ENCODE data around the gene ZNF519.
"Not testable (repeated sequence)": the region's sequence is repeated elsewhere in the genome, so short reads cannot be mapped to it uniquely, and the experiment has no call there.

ZNF519 gene

GRCh38 chr18:14146771-14147170 lies 14.5 kb upstream of the ZNF519 start:
- DNase-seq, result not testable (repeated sequence)

- DNase-seq, result not testable (repeated sequence)
These were observed 13.5 kb upstream of the ZNF519 start for GRCh38 chr18:14145581-14146338.

GRCh38 chr18:14145021-14145420 lies 12.8 kb upstream of the ZNF519 start:
- DNase-seq, result not testable (repeated sequence)

GRCh38 chr18:14144628-14144895 lies 12.3 kb upstream of the ZNF519 start:
- DNase-seq, result no peak

DNA sequence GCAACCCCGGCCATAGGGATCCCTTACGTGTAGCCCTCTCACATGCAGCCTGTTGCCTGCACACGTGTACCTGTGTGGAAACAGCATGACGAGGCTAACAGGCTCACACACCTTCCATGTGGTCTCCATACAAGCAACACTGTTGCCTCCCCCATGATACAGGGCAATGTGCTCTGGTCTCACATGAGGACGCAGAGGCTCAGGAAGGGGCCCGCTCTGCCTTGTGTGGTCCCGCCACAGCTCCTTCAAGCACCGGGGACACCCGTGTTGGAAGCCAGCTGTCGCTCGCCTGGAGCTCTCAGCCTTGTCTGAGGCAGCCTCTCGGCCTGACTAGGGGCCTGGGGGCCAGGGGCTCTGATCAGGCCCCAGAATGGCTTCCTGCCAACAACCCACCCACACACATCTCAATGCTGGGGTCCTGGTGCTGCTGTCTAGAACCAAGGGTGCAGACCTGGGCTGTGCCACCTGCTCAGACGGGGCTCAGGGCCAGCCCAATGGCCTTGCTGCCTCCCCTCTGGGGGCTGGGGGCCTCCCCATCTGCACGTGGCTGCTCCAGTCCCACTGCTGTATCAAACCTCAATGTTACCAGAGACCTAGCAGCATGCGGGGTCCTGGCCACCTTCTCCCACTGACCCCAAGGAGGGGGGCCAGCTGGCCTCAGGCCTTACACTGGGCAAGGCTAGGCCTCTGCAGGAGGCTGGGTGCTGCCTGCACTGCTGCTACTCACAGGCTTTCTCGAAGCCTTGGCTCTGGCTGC lies 11.8 kb upstream of the ZNF519 start:
- DNase-seq, result not testable (repeated sequence)

DNA sequence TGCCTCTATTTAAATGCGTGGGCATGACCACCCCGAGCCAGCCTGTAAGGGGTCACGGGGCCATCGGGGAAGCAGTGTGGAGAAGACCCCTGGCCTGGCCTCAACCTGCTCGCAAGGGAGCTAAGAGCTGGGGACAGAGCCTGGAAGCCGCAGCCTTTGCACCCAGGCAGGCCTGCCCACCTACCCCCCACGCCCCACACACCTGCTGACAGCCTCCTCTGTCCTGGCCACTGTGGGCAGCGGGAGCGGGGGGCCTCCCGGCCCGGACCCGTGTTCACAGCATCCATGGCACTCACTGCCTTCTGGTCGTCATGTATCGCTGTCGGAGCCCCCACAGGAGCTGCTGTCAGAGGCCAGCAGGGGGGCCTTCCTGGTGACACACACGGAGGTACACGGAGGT lies 11.2 kb upstream of the ZNF519 start:
- DNase-seq, result not testable (repeated sequence)

- not testable (repeated sequence) for DNase-seq
These were observed 9.9 kb upstream of the ZNF519 start for GRCh38 chr18:14142177-14142576.

GRCh38 chr18:14139583-14139982 lies 7.3 kb upstream of the ZNF519 start:
- DNase-seq, result not testable (repeated sequence)

DNA sequence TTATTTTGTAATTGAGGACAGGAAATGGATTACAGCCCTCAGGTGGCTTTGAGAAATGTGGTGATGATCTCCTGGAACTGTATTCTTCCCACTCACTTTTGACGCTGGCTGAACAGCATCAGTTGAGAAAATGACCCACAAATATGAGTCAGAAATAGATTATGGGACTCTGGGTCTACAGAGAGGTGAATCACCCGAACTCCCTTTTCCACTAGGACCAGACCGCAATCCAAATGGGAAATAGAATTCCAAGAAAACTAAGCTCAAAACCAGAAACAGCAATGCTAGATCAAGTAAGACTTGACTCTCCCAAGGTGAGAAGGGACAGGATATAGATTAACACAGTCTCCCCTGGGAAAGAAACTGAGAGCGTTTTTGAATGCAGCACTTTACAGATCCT lies 5.7 kb upstream of the ZNF519 start:
- not testable (repeated sequence) for DNase-seq

DNA sequence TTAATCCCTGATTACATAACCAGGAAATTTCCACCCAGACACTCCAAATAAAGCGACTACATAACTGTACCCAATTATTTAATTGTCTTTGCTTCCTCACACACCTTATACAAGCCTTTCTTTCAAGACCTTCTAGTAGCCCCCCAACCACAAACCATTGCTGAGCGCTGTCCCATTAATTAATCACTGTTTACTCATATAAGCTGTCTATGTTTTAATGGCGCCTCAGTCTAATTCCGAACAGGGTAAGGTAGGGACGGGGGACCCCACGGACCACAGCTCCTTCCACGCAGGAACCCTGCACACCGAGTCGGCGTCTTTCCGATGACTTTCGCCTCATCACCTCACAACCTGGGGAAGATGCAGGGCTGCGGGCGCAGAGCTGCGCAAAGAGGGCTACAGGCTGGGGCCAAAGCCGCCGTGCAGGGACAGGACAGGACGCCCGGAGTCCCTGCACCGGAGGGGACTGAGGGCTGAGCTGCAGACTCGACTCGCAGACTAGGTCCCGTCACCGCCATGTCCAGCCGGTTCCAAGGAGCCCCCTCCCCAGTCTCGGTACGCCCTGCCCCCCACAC lies 452 bp downstream of the ZNF519 start:
- not testable (repeated sequence) for DNase-seq

DNA sequence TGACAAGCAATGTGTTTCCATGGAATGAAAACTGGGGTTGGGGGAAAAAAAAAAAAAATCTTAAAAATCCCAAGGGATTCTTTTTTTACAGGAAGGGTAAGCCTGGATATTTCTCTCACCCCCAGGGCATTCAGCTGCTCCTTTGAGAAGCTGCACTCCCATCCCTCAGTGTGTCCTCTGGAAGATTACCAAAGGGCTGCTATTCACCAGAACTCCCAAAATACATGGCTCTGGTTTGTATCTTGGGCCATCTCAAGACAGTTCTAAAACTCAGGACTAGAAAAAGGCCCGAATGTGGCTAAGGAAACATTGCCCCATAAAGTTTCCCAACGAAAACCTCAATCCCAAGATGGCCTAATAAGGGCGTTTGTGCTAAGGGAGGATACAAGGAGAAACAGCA lies 1.4 kb downstream of the ZNF519 start:
- DNase-seq, result not testable (repeated sequence)

DNA sequence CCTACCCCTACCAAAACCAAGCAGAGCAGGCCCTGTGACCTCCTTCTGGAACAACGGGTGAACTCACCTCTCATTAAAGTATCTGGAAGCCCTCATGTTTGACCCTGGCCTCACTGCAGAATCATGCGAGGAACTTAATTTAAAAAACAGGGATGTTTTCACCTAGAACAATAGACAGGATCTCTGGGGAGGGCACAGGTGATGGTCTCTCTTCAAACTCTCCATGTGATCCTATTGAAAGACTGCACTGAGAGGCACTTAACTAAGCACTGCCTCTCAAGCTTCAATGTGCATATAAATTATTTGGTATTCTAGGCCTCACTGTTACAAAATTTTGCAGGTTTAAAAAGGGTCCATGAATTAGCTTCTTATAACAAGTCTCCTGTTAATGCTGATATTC lies 7.5 kb downstream of the ZNF519 start:
- DNase-seq, result no peak

- DNase-seq, result no peak
These were observed 10.1 kb downstream of the ZNF519 start for GRCh38 chr18:14122097-14122496.

GRCh38 chr18:14120926-14121325 lies 11.3 kb downstream of the ZNF519 start:
- no peak for DNase-seq

DNA sequence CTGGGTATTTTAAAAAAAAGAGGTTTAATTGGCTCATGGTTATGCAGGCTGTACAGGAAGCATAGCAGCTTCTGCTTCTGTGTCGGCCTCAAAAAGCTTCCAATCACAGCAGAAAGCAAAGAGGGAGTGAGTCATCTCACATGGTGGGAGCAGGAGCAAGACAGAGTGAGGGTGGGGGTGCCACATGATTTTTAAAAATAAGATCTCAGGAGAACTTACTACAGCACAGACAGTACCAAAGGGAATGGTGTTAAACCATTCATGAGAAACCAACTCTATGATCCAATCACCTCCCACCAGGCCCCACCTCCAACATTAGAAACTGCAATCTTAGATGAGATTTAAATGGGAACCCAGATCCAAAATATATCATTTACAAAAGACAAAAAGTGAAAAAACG lies 14.6 kb downstream of the ZNF519 start:
- no peak for DNase-seq

DNA sequence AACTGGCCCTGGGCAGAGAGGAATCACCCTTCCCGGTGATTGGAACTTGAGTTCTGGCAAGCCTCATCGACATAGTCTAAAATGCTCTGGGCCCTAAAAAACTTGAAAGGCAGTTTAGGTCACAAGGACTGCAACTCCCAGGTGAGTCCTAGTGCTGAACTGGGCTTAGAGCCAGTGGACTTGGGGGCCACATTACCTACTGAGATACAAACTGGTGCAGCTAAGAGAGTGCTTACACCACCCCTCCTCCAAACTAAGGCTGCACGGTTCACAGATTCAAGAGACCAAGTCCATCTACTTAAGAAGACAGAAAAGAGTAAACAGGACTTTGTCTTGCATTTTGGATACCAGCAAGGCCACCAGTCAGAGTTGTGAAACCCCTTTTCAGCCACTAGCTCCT lies 25.3 kb downstream of the ZNF519 start:
- DNase-seq, result no peak

DNA sequence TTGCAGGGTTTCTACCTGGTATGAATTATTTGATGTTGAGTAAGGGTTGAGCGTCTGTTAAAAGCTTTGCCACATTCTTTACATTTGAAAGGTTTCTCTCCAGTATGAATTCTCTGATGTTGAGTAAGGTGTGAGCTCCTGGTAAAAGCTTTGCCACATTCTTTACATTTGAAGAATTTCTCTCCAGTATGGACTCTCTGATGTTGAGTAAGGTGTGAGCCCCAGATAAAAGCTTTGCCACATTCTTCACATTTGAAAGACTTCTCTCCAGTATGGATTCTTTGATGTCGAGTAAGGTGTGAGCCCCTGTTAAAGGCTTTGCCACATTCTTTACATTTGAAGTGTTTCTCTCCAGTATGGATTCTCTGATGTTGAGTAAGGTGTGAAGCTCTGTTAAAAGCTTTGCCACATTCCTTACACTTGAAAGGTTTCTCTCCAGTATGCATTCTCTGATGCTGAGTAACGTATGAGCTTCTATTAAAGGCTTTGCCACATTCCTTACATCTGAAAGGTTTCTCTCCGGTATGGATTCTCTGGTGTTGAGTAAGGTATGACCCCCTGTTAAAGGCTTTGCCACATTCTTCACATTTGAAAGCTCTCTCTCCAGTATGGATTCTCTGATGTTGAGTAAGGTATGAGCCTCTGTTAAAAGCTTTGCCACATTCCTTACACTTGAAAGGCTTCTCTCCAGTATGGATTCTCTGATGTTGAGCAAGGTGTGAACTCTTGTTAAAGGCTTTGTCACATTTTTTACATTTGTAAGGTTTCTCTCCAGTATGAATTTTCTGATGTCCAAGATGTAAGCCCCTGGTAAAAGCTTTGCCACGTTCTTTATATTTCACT lies 27.1 kb downstream of the ZNF519 start:
- no peak for DNase-seq

GRCh38 chr18:14104201-14104600 lies 28.0 kb downstream of the ZNF519 start:
- DNase-seq, result no peak

GRCh38 chr18:14100503-14101286 lies 31.5 kb downstream of the ZNF519 start:
- DNase-seq, result no peak

GRCh38 chr18:14098428-14098827 lies 33.8 kb downstream of the ZNF519 start:
- DNase-seq, result no peak

DNA sequence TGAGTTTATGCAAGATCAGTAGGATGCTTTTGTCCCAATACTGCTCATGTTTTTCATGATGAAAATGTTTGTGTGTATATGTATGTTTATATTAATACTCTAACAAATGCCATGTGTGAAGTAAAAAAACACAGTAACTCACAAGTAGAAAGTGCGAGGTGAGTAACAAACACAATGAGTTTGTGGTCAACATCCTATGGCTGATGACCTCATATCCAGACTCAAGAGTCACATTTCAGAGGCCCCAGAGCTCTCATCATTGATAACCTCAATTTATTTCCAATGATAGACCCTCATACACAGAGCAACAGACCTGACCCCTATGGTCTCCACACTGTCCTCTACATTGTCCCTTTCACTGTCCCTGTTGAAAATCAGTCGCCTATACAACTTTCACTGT lies 34.5 kb downstream of the ZNF519 start:
- no peak for DNase-seq

GRCh38 chr18:14093307-14093915 lies 38.8 kb downstream of the ZNF519 start:
- DNase-seq, result peak; percentile 15
